ENCODE data around the gene CALN1.
A peak's percentile ranks its signal among the peaks of the same experiment; 100 is the strongest.
"Not testable (repeated sequence)": the region's sequence is repeated elsewhere in the genome, so short reads cannot be mapped to it uniquely, and the experiment has no call there.

Gene CALN1

GRCh38 chr7:71776726-71777125 lies 635.4 kb downstream of the CALN1 start:
- no peak for DNase-seq

- no peak for DNase-seq
These were observed 636.5 kb downstream of the CALN1 start for GRCh38 chr7:71775648-71776047.

DNA sequence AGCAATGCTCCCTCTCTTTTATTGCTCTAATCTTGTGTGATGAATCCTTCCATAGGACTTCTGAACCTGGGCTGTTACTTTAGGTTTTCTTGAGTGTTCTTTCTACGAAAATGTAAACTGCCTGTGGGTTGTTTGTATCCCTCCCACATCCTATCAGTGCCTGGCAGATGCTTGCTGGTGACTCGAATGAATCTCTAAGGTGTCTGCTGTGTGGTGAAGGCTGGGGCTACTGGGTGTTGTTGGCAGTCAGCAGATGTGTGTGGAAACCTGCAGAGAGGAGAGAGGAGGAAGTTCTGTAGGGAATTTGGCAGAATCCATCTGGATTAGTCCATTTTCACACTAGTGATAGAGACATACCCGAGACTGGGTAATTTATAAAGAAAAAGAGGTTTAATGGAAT lies 639.4 kb downstream of the CALN1 start:
- no peak for DNase-seq

DNA sequence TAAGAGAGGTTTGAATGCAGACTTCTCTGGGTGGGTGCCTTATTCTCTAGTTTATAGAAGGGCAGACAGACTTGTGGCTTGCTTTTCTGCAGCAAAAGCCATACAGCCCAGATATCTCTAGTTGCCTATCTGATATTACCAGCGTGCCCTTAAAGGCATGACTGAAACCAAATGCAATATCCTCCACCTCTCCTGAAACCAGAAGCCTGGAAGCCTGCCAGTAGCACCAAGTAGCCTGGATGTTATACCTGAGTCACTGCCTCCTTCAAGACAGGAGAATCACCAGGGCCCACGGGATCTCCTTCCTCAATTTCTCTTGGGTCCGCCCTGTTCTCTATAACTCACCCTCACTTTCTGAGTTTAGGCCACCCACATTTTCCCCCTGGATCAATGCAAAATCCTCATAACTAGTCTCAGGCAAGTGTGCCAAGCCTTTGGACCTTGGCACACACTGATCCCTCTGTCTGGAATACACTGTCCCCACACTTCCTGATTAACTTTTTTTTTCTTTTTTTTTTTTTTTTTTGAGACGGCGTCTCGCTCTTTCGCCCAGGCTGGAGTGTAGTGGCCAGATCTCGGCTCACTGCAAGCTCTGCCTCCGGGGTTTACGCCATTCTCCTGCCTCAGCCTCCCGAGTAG lies 641.8 kb downstream of the CALN1 start:
- DNase-seq = no peak

GRCh38 chr7:71769326-71769725 lies 642.8 kb downstream of the CALN1 start:
- DNase-seq = no peak

- no peak for DNase-seq
These were observed 643.7 kb downstream of the CALN1 start for GRCh38 chr7:71768450-71768849.

DNA sequence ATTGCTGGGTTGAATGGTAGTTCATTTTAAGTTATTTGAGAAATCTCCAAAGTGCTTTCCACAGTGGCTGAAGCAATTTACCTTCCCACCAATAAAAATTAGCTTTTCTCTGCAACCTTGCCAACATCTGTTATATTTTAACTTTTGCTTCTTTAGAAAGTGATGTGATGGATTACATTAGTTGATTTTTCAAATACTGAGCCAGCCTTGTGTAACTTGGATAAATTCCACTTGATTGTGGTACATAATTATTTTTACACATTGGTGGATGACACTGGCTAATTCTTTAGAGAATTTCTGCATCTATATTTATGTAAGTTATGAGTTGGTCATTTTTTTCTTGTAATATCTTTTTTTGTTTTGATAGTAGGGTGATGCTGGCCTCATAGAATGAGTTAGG lies 646.1 kb downstream of the CALN1 start:
- DNase-seq = no peak

- no peak for DNase-seq
These were observed 650.8 kb downstream of the CALN1 start for GRCh38 chr7:71761336-71761735.

DNA sequence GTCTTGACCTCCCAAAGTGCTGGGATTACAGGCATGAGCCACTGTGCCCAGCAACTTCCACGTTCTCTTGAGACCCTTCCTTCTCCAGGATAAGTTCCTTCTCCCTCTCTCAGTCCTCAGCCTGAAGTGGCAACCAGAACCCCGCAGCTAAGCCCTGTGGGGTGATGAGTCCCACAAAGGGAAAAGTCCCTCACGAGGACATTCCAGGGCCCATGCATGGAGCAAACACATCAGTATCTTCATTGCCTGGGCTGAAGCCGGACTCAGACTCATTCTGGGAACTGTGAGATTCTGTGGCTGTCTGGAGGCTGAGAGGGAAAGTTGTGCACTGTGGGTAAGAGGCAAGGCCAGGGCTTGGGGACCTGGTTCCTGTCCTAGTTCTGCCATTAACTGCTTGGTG lies 657.3 kb downstream of the CALN1 start:
- no peak for DNase-seq

DNA sequence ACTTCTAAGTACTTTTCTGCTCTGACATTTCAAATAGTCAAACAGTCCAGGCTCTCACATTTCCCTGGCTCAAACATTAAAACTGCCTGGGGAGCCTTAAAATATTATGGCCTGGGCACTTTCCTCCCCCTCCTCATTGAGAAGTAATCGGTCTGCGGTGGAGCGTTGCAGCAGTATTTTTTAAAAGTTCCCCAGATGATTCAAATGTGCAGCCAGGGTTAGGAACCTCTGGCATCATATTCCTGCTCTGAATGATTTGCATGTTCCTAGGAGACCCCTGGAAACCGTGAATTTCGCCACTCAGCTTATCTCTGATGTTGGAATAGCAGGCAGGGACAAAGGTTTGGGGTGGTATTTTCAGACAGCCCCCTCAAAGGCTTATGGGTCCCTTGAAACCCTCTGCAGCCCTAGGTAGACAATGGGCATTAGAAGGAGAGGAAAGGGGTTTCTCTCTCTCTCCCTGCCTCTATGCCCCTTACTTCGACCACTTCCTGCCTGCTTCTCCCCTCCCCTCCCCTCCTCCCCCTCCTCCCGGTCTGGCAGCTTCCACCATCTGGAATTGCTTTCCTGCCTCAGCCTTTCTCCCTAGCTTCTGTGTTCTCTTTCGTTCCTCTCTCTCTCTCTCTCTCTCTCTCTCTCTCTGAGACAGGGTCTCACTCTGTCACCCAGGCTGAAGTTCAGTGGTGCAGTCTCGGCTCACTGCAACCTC lies 658.0 kb downstream of the CALN1 start:
- no peak for DNase-seq

GRCh38 chr7:71753236-71753635 lies 658.9 kb downstream of the CALN1 start:
- DNase-seq = no peak

- peak; percentile 51 for DNase-seq
These were observed 659.8 kb downstream of the CALN1 start for GRCh38 chr7:71752171-71752935.

GRCh38 chr7:71750290-71750689 lies 661.8 kb downstream of the CALN1 start:
- DNase-seq = no peak

- no peak for DNase-seq
These were observed 666.1 kb downstream of the CALN1 start for GRCh38 chr7:71746006-71746405.

DNA sequence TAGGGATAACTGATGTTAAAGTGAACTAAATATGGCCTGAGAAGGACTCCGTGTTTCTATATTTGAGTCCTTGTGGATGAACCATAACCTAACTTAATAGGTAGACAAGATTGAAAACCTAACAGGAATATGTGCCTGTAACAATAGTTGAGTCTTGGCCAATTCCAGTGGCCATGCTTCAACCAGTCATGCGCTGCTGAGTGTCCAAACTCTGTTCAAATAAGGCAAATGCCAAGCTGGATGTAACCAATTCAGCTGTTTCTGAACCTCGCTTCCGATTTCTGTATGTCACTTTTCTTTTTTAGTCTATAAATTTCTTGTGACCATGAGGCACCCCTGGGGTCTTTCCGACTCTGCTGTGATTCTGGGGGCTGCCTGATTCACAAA lies 672.0 kb downstream of the CALN1 start:
- no peak for DNase-seq

DNA sequence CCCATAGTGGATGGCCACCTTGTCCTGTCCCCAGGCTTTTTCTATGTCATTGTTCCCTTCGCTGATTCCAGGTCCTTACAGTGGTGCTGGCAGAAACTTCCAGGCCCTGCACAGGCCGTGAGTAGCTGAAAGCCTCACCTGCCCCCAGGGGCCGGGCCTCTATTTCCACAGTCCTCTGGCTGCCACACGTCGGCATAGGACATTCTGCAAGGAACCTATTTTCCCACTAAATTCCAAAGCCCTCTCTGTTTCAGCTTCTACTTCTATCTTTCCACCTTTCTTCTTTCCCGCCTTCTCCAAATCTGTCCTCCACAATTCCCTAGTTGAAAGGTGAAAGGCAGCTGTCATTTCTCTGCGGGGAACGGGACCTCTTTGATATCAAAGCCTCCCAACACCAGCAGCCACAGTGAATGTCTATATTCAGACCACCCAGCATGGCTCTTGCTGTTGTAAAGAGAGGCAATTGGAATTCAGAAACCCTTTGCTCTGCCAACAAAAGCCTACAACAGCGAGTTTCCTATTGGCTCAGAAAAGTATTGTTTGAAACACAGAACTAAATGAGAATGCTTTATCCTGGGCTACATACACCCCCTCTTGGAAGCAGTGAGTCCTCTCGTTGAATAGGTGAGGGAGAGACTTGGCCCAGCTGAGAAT lies 672.5 kb downstream of the CALN1 start:
- DNase-seq = no peak

DNA sequence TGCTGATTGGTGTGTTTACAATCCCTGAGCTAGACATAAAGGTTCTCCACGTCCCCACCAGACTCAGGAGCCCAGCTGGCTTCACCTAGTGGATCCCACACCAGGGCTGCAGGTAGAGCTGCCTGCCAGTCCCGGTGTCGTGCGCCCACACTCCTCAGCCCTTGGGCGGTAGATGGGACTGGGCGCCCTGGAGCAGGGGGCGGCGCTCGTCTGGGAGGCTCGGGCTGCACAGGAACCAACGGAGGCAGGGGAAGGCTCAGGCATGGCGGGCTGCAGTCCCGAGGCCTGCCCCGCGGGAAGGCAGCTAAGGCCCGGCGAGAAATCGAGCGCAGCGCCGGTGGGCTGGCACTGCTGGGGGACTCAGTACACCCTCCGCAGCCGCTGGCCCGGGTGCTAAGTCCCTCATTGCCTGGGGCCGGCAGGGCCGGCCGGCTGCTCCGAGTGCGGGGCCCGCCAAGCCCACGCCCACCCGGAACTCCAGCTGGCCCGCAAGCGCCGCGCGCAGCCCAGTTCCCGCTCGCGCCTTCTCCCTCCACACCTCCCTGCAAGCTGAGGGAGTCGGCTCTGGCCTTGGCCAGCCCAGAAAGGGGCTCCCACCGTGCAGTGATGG lies 674.1 kb downstream of the CALN1 start:
- not testable (repeated sequence) for DNase-seq

- DNase-seq = peak; percentile 72
These were observed 676.1 kb downstream of the CALN1 start for GRCh38 chr7:71735961-71736556.

GRCh38 chr7:71733107-71733870 lies 678.8 kb downstream of the CALN1 start:
- DNase-seq = peak; percentile 80

DNA sequence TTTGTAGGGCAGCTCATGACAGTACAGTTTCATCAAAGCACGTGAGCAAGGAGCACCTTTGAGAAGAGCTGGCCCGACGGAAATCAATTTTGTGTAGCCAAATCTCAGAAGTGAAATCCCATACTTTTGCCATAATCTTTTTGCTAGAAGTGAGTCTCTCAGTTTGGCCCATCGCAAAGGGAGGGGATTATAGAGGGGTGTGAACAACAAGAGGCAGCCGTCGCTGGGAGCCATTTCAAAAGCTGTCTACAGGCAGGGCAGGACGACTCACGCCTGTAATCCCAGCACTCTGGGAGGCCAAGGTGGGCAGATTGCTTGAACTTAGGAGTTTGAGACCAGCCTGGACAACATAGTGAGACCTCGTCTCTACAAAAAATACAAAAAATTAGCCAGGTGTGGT lies 680.4 kb downstream of the CALN1 start:
- DNase-seq = no peak

All from DMS53 (cell line).